ENCODE data around the gene ZSCAN26.

ZSCAN26 gene

GRCh38 chr6:28257042-28257441 is 9.9 kb upstream of the ZSCAN26 start:
- no peak overlapping the region for H3K27ac ChIP-seq (ENCODE audit: low read length)
- H3K4me2 ChIP-seq (ENCODE audit: low read length), result no peak overlapping the region
- no peaks in the 10 kb centered on the region for H3K36me3 ChIP-seq (replicated peaks; ENCODE audit: low read depth, low read length)
- H3K4me1 ChIP-seq (ENCODE audit: low read length), result peaks cover 5% of the 10 kb centered on the region; the same call in 1 of the 2 replicates
- H3K9me3 ChIP-seq (ENCODE audit: insufficient read depth, low read length), result no peaks in the 10 kb centered on the region
- no peaks in the 10 kb centered on the region for H3K27me3 ChIP-seq (ENCODE audit: low read depth, low read length)
- no peak overlapping the region for H3K9ac ChIP-seq (ENCODE audit: low read length)
- H3K79me2 ChIP-seq (ENCODE audit: low read length), result no peaks in the 10 kb centered on the region
- H3K4me3 ChIP-seq (ENCODE audit: low read length), result no peak overlapping the region
- no peak overlapping the region for H2AFZ ChIP-seq (ENCODE audit: low read depth, low read length)
- TF ChIP-seq CTCF (IDR thresholded peaks at IDR 0.05; ENCODE audit: low read depth, low read length), result no peak
- no peaks in the 10 kb centered on the region for H4K20me1 ChIP-seq (ENCODE audit: insufficient read depth, low read length)

GRCh38 chr6:28258877-28259777 is 7.8 kb upstream of the ZSCAN26 start, which contains the start of gene NKAPL:
Gene NKAPL, plus strand, starts transcription at chr6:28259297. Its CDS starts 75 bp downstream, at chr6:28259372.
- Histone ChIP-seq H4K20me1 (ENCODE audit: insufficient read depth, low read length) (no peaks in the 10 kb centered on the region), H3K27me3 (ENCODE audit: low read depth, low read length) (no peaks in the 10 kb centered on the region), H3K4me3 (ENCODE audit: low read length) (no peak within 1 kb of the TSS), H3K9me3 (ENCODE audit: insufficient read depth, low read length) (no peaks in the 10 kb centered on the region), H3K27ac (ENCODE audit: low read length) (no peak within 1 kb of the TSS), H2AFZ (ENCODE audit: low read depth, low read length) (no peak within 1 kb of the TSS), H3K9ac (ENCODE audit: low read length) (no peak within 1 kb of the TSS), H3K4me2 (ENCODE audit: low read length) (no peak within 1 kb of the TSS), H3K36me3 (replicated peaks; ENCODE audit: low read depth, low read length) (no peaks in the 10 kb centered on the region), H3K4me1 (ENCODE audit: low read length) (no peaks in the 10 kb centered on the region), H3K79me2 (ENCODE audit: low read length) (no peaks in the 10 kb centered on the region)
- TF ChIP-seq EZH2phosphoT487 (IDR thresholded peaks at IDR 0.05; ENCODE audit: low read depth), result no peak
- TF ChIP-seq CTCF (IDR thresholded peaks at IDR 0.05; ENCODE audit: low read depth, low read length), result no peak

GRCh38 chr6:28263922-28264321 is 3.0 kb upstream of the ZSCAN26 start:
- no peak overlapping the region for H3K27ac ChIP-seq (ENCODE audit: low read length)
- no peak overlapping the region for H3K4me3 ChIP-seq (ENCODE audit: low read length)
- H3K36me3 ChIP-seq (replicated peaks; ENCODE audit: low read depth, low read length), result no peaks in the 10 kb centered on the region
- H3K27me3 ChIP-seq (ENCODE audit: low read depth, low read length), result no peaks in the 10 kb centered on the region
- no peak overlapping the region for H3K4me2 ChIP-seq (ENCODE audit: low read length)
- no peaks in the 10 kb centered on the region for H4K20me1 ChIP-seq (ENCODE audit: insufficient read depth, low read length)
- H2AFZ ChIP-seq (ENCODE audit: low read depth, low read length), result no peak overlapping the region; the same call in 1 of the 2 replicates
- no peak overlapping the region for H3K9ac ChIP-seq (ENCODE audit: low read length)
- peaks cover 10% of the 10 kb centered on the region for H3K4me1 ChIP-seq (ENCODE audit: low read length)
- TF ChIP-seq CTCF (IDR thresholded peaks at IDR 0.05; ENCODE audit: low read depth, low read length) (no peak), EZH2phosphoT487 (IDR thresholded peaks at IDR 0.05; ENCODE audit: low read depth) (no peak)
- no peaks in the 10 kb centered on the region for H3K9me3 ChIP-seq (ENCODE audit: insufficient read depth, low read length)
- peaks cover 12% of the 10 kb centered on the region for H3K79me2 ChIP-seq (ENCODE audit: low read length)

- no peak overlapping the region for H3K27ac ChIP-seq (ENCODE audit: low read length)
- peaks cover 10% of the 10 kb centered on the region for H3K4me1 ChIP-seq (ENCODE audit: low read length)
- no peaks in the 10 kb centered on the region for H4K20me1 ChIP-seq (ENCODE audit: insufficient read depth, low read length)
- no peak overlapping the region for H2AFZ ChIP-seq (ENCODE audit: low read depth, low read length)
- no peak overlapping the region for H3K9ac ChIP-seq (ENCODE audit: low read length)
- no peak overlapping the region for H3K4me2 ChIP-seq (ENCODE audit: low read length)
- H3K9me3 ChIP-seq (ENCODE audit: insufficient read depth, low read length), result no peaks in the 10 kb centered on the region
- TF ChIP-seq EZH2phosphoT487 (IDR thresholded peaks at IDR 0.05; ENCODE audit: low read depth) (no peak), CTCF (IDR thresholded peaks at IDR 0.05; ENCODE audit: low read depth, low read length) (no peak)
- H3K27me3 ChIP-seq (ENCODE audit: low read depth, low read length), result no peaks in the 10 kb centered on the region
- peaks cover 12% of the 10 kb centered on the region for H3K79me2 ChIP-seq (ENCODE audit: low read length)
- H3K4me3 ChIP-seq (ENCODE audit: low read length), result no peak overlapping the region
- H3K36me3 ChIP-seq (replicated peaks; ENCODE audit: low read depth, low read length), result no peaks in the 10 kb centered on the region
Observed at GRCh38 chr6:28264834-28265401, 2.0 kb upstream of the ZSCAN26 start.

All from OCI-LY3 (cell line).